ENCODE results near the gene PUS7. TPM values are rescaled to one million over a fixed set of nuclear protein-coding genes. Genes with fewer than 3 reads are reported as not detected.
"Not testable (repeated sequence)": the region's sequence is repeated elsewhere in the genome, so short reads cannot be mapped to it uniquely, and the experiment has no call there.

Gene PUS7
- polyA plus RNA-seq, 6 donors from 2014 or later, result 1.9 to 6.0 (median 3.4) TPM

- not testable (repeated sequence) for H3K27me3 Mint-ChIP-seq; ATAC-seq (ENCODE audit: low read depth in 2 of 2); DNase-seq; H3K9me3 Mint-ChIP-seq; H3K36me3 Mint-ChIP-seq
- H3K4me3 Mint-ChIP-seq, result peak overlapping the region in 3 of 8 donors; percentile 39 to 75 (median 45)
- H3K4me1 Mint-ChIP-seq, result peaks cover 18 to 29% (median 19%) of the 10 kb centered on the region in 3 donors
- H3K27ac Mint-ChIP-seq, result peak overlapping the region in 1 of 6 donors; percentile 66
These were observed 2.4 kb upstream of the PUS7 start for GRCh38 chr7:105524423-105524822.

GRCh38 chr7:105521027-105521716, 899 bp downstream of the PUS7 start:
- DNase-seq, result no peak

DNA sequence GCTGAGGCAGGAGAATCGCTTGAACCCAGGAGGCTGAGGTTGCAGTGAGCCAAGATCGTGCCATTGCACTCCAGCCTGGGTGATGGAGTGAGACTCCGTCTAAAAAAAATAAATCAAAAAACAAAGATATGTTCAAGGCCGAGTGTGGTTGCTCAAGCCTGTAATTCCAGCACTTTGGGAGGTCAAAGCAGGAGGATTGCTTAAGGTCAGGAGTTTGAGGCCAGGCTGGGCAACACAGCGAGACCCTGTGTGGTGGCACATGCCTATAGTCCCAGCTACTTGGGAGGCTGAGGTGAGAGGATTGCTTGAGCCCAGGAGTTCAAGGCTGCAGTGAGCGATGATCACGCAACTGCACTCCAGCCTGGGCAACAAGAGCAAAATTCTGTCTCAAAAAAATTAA, 1.5 kb downstream of the PUS7 start:
- not testable (repeated sequence) for H3K27me3 Mint-ChIP-seq; H3K27ac Mint-ChIP-seq; H3K36me3 Mint-ChIP-seq; ATAC-seq (ENCODE audit: low read depth in 2 of 2); H3K9me3 Mint-ChIP-seq; DNase-seq
- Mint-ChIP-seq H3K4me3 (peak overlapping the region in 4 of 8 donors; percentile 66 to 98 (median 91)), H3K4me1 (peaks cover 18 to 29% (median 20%) of the 10 kb centered on the region in 3 donors)

More at GRCh38 chr7:105521027-105521716, 899 bp downstream of the PUS7 start:
- no peaks in the 10 kb centered on the region for H3K9me3 Mint-ChIP-seq
- H3K36me3 Mint-ChIP-seq, result no peaks in the 10 kb centered on the region
- H3K4me1 Mint-ChIP-seq, result peaks cover 18 to 29% (median 20%) of the 10 kb centered on the region in 3 donors
- peak overlapping the region in 3 of 6 donors; percentile 71 to 95 (median 72) for H3K27ac Mint-ChIP-seq
- H3K4me3 Mint-ChIP-seq, result peak overlapping the region; percentile 87 to 98 (median 94)
- peak; percentile 16 to 19 for ATAC-seq (ENCODE audit: low read depth in 2 of 2)
- H3K27me3 Mint-ChIP-seq, result no peaks in the 10 kb centered on the region

GRCh38 chr7:105519353-105519752, 2.7 kb downstream of the PUS7 start:
- Mint-ChIP-seq H3K4me3 (peak overlapping the region in 4 of 8 donors; percentile 20 to 84 (median 48)), H3K27me3 (no peaks in the 10 kb centered on the region), H3K4me1 (peaks cover 10 to 18% (median 13%) of the 10 kb centered on the region in 3 donors), H3K27ac (peak overlapping the region in 1 of 6 donors; percentile 36), H3K36me3 (no peaks in the 10 kb centered on the region), H3K9me3 (no peaks in the 10 kb centered on the region)
- DNase-seq (no peak), ATAC-seq (ENCODE audit: low read depth in 2 of 2) (no peak)

GRCh38 chr7:105515610-105516009, 6.5 kb downstream of the PUS7 start:
- not testable (repeated sequence) for ATAC-seq (ENCODE audit: low read depth in 2 of 2); H3K27me3 Mint-ChIP-seq; H3K4me1 Mint-ChIP-seq; H3K9me3 Mint-ChIP-seq; H3K4me3 Mint-ChIP-seq; DNase-seq; H3K36me3 Mint-ChIP-seq
- H3K27ac Mint-ChIP-seq, result peak overlapping the region in 1 of 6 donors; percentile 22

DNA sequence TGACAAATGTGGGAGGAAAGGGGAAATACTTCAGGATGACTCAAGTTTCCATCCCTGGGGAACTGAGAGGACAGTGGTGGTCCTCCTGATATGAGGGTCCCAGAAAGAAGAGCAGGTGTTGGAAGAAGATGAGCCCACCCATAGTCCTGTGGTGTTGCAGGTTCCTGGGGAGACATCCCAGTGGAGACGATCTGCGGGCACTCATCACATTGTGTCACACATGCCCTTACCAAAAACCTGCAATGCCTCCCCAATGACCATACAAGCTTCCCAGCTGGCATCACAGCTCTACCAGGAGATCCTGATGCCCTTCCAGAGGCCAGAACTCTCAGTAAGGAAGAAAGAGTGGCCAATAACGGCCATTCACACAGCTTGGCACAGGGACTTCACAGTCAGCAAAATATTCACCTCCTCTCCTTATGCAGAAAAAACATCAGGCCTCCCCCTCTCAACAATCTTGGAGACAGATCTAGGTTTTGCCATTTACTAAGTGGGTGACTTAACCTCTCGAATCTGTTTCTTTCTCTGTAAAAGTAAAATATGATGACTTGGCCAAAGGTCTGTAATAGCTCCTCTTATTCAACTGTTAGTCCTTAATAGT, 9.0 kb downstream of the PUS7 start:
- Mint-ChIP-seq H3K27me3 (no peaks in the 10 kb centered on the region), H3K36me3 (peaks cover 0 to 5% of the 10 kb centered on the region in 2 donors), H3K4me3 (no peak overlapping the region), H3K9me3 (no peaks in the 10 kb centered on the region), H3K4me1 (peaks cover 0 to 8% (median 3%) of the 10 kb centered on the region in 3 donors), H3K27ac (no peak overlapping the region)
- no peak for ATAC-seq (ENCODE audit: low read depth in 2 of 2)
- DNase-seq, result no peak

DNA sequence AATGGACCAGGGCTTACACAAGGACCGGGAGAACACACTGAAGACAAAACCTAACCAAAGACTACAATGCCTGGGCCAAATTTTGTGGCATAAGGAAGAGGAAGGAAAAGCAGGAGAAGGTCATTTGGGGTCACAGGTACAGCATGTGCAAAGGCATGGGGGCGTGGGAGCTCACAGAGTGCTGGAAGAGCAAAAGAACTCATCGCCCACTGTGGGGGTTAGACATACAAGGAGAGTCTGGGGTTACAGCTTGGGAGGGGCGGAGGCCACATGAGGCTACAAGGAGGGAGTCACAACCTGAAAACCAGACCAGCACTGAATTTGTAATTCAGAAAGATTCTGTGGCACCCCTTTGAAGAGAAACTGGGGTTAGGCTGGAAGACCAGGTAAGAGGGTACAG, 9.7 kb downstream of the PUS7 start:
- DNase-seq, result no peak
- peaks cover 0 to 8% (median 3%) of the 10 kb centered on the region in 3 donors for H3K4me1 Mint-ChIP-seq
- peak overlapping the region in 2 of 6 donors; percentile 12 to 21 for H3K27ac Mint-ChIP-seq
- H3K36me3 Mint-ChIP-seq, result peaks cover 0 to 7% of the 10 kb centered on the region in 2 donors
- no peaks in the 10 kb centered on the region for H3K27me3 Mint-ChIP-seq
- no peak for ATAC-seq (ENCODE audit: low read depth in 2 of 2)
- no peaks in the 10 kb centered on the region for H3K9me3 Mint-ChIP-seq
- H3K4me3 Mint-ChIP-seq, result no peak overlapping the region

- Mint-ChIP-seq H3K27ac (peak overlapping the region in 1 of 6 donors; percentile 52), H3K27me3 (no peaks in the 10 kb centered on the region), H3K4me1 (no peaks in the 10 kb centered on the region), H3K9me3 (no peaks in the 10 kb centered on the region), H3K4me3 (no peak overlapping the region), H3K36me3 (peaks cover 8% of the 10 kb centered on the region in 2 donors)
- ATAC-seq (ENCODE audit: low read depth in 2 of 2) (no peak), DNase-seq (no peak)
These were observed 19.9 kb downstream of the PUS7 start for GRCh38 chr7:105502173-105502572.

DNA sequence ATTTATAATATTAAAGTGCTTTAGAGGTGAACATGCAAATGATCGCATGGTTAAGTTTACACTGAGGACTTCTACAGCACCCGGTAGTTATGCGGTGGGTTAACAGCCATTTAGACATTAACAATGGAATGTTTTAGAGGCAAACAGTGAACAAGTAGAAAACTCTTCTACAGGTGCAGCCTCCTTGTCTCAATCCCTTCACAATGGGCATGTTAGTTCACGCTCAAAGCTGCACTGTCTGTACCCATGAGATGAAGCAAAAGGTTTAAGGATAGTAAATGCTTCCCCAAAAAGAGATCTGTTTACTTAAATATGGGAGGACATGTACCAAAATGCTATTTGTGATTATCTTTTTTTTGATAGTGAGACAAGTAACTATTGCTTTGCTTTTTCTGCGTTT, 25.1 kb downstream of the PUS7 start:
- no peak overlapping the region for H3K4me3 Mint-ChIP-seq
- ATAC-seq (ENCODE audit: low read depth in 2 of 2) (no peak), DNase-seq (no peak)
- no peak overlapping the region for H3K27ac Mint-ChIP-seq
- no peaks in the 10 kb centered on the region for H3K27me3 Mint-ChIP-seq
- H3K9me3 Mint-ChIP-seq, result no peaks in the 10 kb centered on the region
- no peaks in the 10 kb centered on the region for H3K4me1 Mint-ChIP-seq
- peaks cover 0 to 5% of the 10 kb centered on the region in 2 donors for H3K36me3 Mint-ChIP-seq

- no peak for DNase-seq
- no peaks in the 10 kb centered on the region for H3K9me3 Mint-ChIP-seq
- H3K27me3 Mint-ChIP-seq, result no peaks in the 10 kb centered on the region
- no peak overlapping the region for H3K4me3 Mint-ChIP-seq
- H3K36me3 Mint-ChIP-seq, result peaks cover 0 to 5% of the 10 kb centered on the region in 2 donors
- no peak overlapping the region for H3K27ac Mint-ChIP-seq
- no peak for ATAC-seq (ENCODE audit: low read depth in 2 of 2)
- no peaks in the 10 kb centered on the region for H3K4me1 Mint-ChIP-seq
These were observed 25.6 kb downstream of the PUS7 start for GRCh38 chr7:105496521-105496920.

DNA sequence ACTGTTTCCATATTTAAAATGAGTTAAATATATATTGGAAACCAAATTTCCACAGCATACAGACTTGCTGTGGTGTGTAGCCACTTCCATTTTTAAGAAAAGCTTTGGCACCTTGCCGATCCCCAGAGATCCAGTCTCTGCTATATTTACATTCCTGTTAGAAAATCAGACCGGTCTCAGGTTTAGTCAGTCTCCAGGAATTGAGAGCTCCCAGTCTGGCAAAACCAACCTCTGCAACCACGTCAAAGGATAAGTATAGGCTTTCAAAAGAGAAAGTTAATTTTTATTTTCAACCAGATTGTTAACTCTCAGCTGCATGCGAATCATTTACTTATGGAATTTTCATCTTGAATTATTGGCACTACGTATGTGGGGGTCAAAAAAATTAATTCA, 28.2 kb downstream of the PUS7 start:
- DNase-seq, result no peak
- Mint-ChIP-seq H3K4me1 (peaks cover 0 to 4% (median 0%) of the 10 kb centered on the region in 3 donors), H3K4me3 (no peak overlapping the region), H3K36me3 (no peaks in the 10 kb centered on the region), H3K27ac (no peak overlapping the region), H3K9me3 (no peaks in the 10 kb centered on the region), H3K27me3 (no peaks in the 10 kb centered on the region)
- no peak for ATAC-seq (ENCODE audit: low read depth in 2 of 2)

- peaks cover 0 to 4% (median 0%) of the 10 kb centered on the region in 3 donors for H3K4me1 Mint-ChIP-seq
- H3K27ac Mint-ChIP-seq, result peak overlapping the region in 1 of 6 donors; percentile 11
- no peaks in the 10 kb centered on the region for H3K27me3 Mint-ChIP-seq
- ATAC-seq (ENCODE audit: low read depth in 2 of 2), result no peak
- H3K4me3 Mint-ChIP-seq, result no peak overlapping the region
- no peaks in the 10 kb centered on the region for H3K9me3 Mint-ChIP-seq
- no peak for DNase-seq
- no peaks in the 10 kb centered on the region for H3K36me3 Mint-ChIP-seq
These were observed 28.7 kb downstream of the PUS7 start for GRCh38 chr7:105493196-105493922.

GRCh38 chr7:105489409-105489808, 32.7 kb downstream of the PUS7 start:
- ATAC-seq (ENCODE audit: low read depth in 2 of 2) (no peak), DNase-seq (no peak)
- H3K36me3 Mint-ChIP-seq, result peaks cover 4 to 7% of the 10 kb centered on the region in 2 donors
- peak overlapping the region in 1 of 6 donors; percentile 77 for H3K27ac Mint-ChIP-seq
- no peak overlapping the region for H3K4me3 Mint-ChIP-seq
- H3K27me3 Mint-ChIP-seq, result no peaks in the 10 kb centered on the region
- no peaks in the 10 kb centered on the region for H3K9me3 Mint-ChIP-seq
- peaks cover 0 to 7% (median 0%) of the 10 kb centered on the region in 3 donors for H3K4me1 Mint-ChIP-seq
